Measurements from ENCODE around the gene SCARF2. TPM values are rescaled to one million over a fixed set of nuclear protein-coding genes. Genes with fewer than 3 reads are reported as not detected.
"Not testable (repeated sequence)": the region's sequence is repeated elsewhere in the genome, so short reads cannot be mapped to it uniquely, and the experiment has no call there.

SCARF2 gene
- polyA plus RNA-seq, 6 donors from 2014 or later, result 0.25 to 0.64 (median 0.36) TPM; not detected in 2

- Mint-ChIP-seq H3K9me3 (no peaks in the 10 kb centered on the region), H3K27ac (no peak overlapping the region), H3K27me3 (peaks cover 25 to 52% (median 39%) of the 10 kb centered on the region in 3 donors), H3K36me3 (no peaks in the 10 kb centered on the region), H3K4me3 (peak overlapping the region in 3 of 8 donors; percentile 21 to 71 (median 66)), H3K4me1 (peaks cover 17 to 22% (median 19%) of the 10 kb centered on the region in 3 donors)
- ATAC-seq (ENCODE audit: low read depth in 2 of 2) (no peak), DNase-seq (no peak)
These were observed 11.9 kb downstream of the SCARF2 start for GRCh38 chr22:20425566-20426258.

- H3K4me1 Mint-ChIP-seq, result peaks cover 12 to 19% (median 18%) of the 10 kb centered on the region in 3 donors
- peaks cover 22 to 52% (median 39%) of the 10 kb centered on the region in 3 donors for H3K27me3 Mint-ChIP-seq
- ATAC-seq (ENCODE audit: low read depth in 2 of 2) (peak in 1 of 2 donors; percentile 9), DNase-seq (no peak)
- H3K4me3 Mint-ChIP-seq, result peak overlapping the region in 6 of 8 donors; percentile 20 to 82 (median 50)
- no peaks in the 10 kb centered on the region for H3K9me3 Mint-ChIP-seq
- no peak overlapping the region for H3K27ac Mint-ChIP-seq
- H3K36me3 Mint-ChIP-seq, result no peaks in the 10 kb centered on the region
These were observed 12.6 kb downstream of the SCARF2 start for GRCh38 chr22:20424932-20425565.

- H3K4me3 Mint-ChIP-seq, result peak overlapping the region in 5 of 8 donors; percentile 47 to 71 (median 67)
- H3K4me1 Mint-ChIP-seq, result peaks cover 12 to 19% (median 15%) of the 10 kb centered on the region in 3 donors
- DNase-seq, result no peak
- H3K36me3 Mint-ChIP-seq, result no peaks in the 10 kb centered on the region
- no peak overlapping the region for H3K27ac Mint-ChIP-seq
- no peaks in the 10 kb centered on the region for H3K9me3 Mint-ChIP-seq
- peaks cover 20 to 52% (median 39%) of the 10 kb centered on the region in 3 donors for H3K27me3 Mint-ChIP-seq
- ATAC-seq (ENCODE audit: low read depth in 2 of 2), result no peak
These were observed 13.1 kb downstream of the SCARF2 start for GRCh38 chr22:20424568-20424931.

GRCh38 chr22:20423906-20424551 is 13.6 kb downstream of the SCARF2 start:
- DNase-seq (no peak), ATAC-seq (ENCODE audit: low read depth in 2 of 2) (no peak)
- no peak overlapping the region for H3K27ac Mint-ChIP-seq
- no peaks in the 10 kb centered on the region for H3K36me3 Mint-ChIP-seq
- H3K4me1 Mint-ChIP-seq, result peaks cover 10 to 17% (median 14%) of the 10 kb centered on the region in 3 donors
- H3K27me3 Mint-ChIP-seq, result peaks cover 16 to 49% (median 36%) of the 10 kb centered on the region in 3 donors
- H3K4me3 Mint-ChIP-seq, result peak overlapping the region in 6 of 8 donors; percentile 12 to 71 (median 57)
- H3K9me3 Mint-ChIP-seq, result no peaks in the 10 kb centered on the region

GRCh38 chr22:20423008-20423905 is 14.4 kb downstream of the SCARF2 start:
- Mint-ChIP-seq H3K27me3 (peaks cover 13 to 43% (median 28%) of the 10 kb centered on the region in 3 donors), H3K9me3 (no peaks in the 10 kb centered on the region), H3K4me3 (peak overlapping the region in 5 of 8 donors; percentile 6 to 79 (median 9)), H3K4me1 (peaks cover 5 to 14% (median 8%) of the 10 kb centered on the region in 3 donors), H3K27ac (peak overlapping the region in 2 of 6 donors; percentile 30 to 31), H3K36me3 (no peaks in the 10 kb centered on the region)
- DNase-seq, result no peak
- no peak for ATAC-seq (ENCODE audit: low read depth in 2 of 2)

- Mint-ChIP-seq H3K27me3 (peaks cover 10 to 35% (median 20%) of the 10 kb centered on the region in 3 donors), H3K27ac (peak overlapping the region in 1 of 6 donors; percentile 31), H3K9me3 (no peaks in the 10 kb centered on the region), H3K4me1 (peaks cover 5 to 13% (median 8%) of the 10 kb centered on the region in 3 donors), H3K36me3 (no peaks in the 10 kb centered on the region), H3K4me3 (no peak overlapping the region)
- ATAC-seq (ENCODE audit: low read depth in 2 of 2) (no peak), DNase-seq (no peak)
These were observed 15.2 kb downstream of the SCARF2 start for GRCh38 chr22:20422271-20423007.

- ATAC-seq (ENCODE audit: low read depth in 2 of 2) (no peak), DNase-seq (no peak)
- Mint-ChIP-seq H3K9me3 (no peaks in the 10 kb centered on the region), H3K27me3 (peaks cover 4 to 25% (median 12%) of the 10 kb centered on the region in 3 donors), H3K27ac (no peak overlapping the region), H3K4me1 (peaks cover 4 to 7% (median 5%) of the 10 kb centered on the region in 3 donors), H3K36me3 (no peaks in the 10 kb centered on the region), H3K4me3 (no peak overlapping the region)
These were observed 16.1 kb downstream of the SCARF2 start for GRCh38 chr22:20421507-20421874.

GRCh38 chr22:20420157-20420842 is 17.3 kb downstream of the SCARF2 start:
- no peak for ATAC-seq (ENCODE audit: low read depth in 2 of 2)
- no peak for DNase-seq
- H3K27me3 Mint-ChIP-seq, result peaks cover 4 to 22% (median 12%) of the 10 kb centered on the region in 3 donors
- H3K4me3 Mint-ChIP-seq, result no peak overlapping the region
- H3K27ac Mint-ChIP-seq, result no peak overlapping the region
- H3K4me1 Mint-ChIP-seq, result peaks cover 4 to 7% (median 5%) of the 10 kb centered on the region in 3 donors
- no peaks in the 10 kb centered on the region for H3K9me3 Mint-ChIP-seq
- no peaks in the 10 kb centered on the region for H3K36me3 Mint-ChIP-seq

- H3K27me3 Mint-ChIP-seq, result peaks cover 4 to 16% (median 12%) of the 10 kb centered on the region in 3 donors
- H3K27ac Mint-ChIP-seq, result no peak overlapping the region
- peaks cover 0 to 7% (median 4%) of the 10 kb centered on the region in 3 donors for H3K4me1 Mint-ChIP-seq
- DNase-seq, result no peak
- H3K36me3 Mint-ChIP-seq, result no peaks in the 10 kb centered on the region
- ATAC-seq (ENCODE audit: low read depth in 2 of 2), result no peak
- H3K4me3 Mint-ChIP-seq, result no peak overlapping the region
- no peaks in the 10 kb centered on the region for H3K9me3 Mint-ChIP-seq
These were observed 18.0 kb downstream of the SCARF2 start for GRCh38 chr22:20419664-20419951.

GRCh38 chr22:20418211-20418788 is 19.3 kb downstream of the SCARF2 start:
- Mint-ChIP-seq H3K4me3 (peak overlapping the region; percentile 52 to 81 (median 62)), H3K4me1 (peaks cover 0 to 3% (median 0%) of the 10 kb centered on the region in 3 donors), H3K9me3 (no peaks in the 10 kb centered on the region), H3K36me3 (no peaks in the 10 kb centered on the region), H3K27me3 (peaks cover 0 to 5% (median 5%) of the 10 kb centered on the region in 3 donors), H3K27ac (peak overlapping the region in 2 of 6 donors; percentile 19 to 56)
- DNase-seq (peak; percentile 70), ATAC-seq (ENCODE audit: low read depth in 2 of 2) (peak; percentile 76 to 81)

GRCh38 chr22:20415699-20416098 is 21.9 kb downstream of the SCARF2 start:
- H3K4me1 Mint-ChIP-seq; H3K9me3 Mint-ChIP-seq; H3K27ac Mint-ChIP-seq; ATAC-seq (ENCODE audit: low read depth in 2 of 2); DNase-seq; H3K36me3 Mint-ChIP-seq; H3K27me3 Mint-ChIP-seq; H3K4me3 Mint-ChIP-seq: not testable (repeated sequence)

- not testable (repeated sequence) for ATAC-seq (ENCODE audit: low read depth in 2 of 2); H3K36me3 Mint-ChIP-seq; H3K4me3 Mint-ChIP-seq; H3K27ac Mint-ChIP-seq; H3K9me3 Mint-ChIP-seq; DNase-seq; H3K27me3 Mint-ChIP-seq; H3K4me1 Mint-ChIP-seq
These were observed 22.4 kb downstream of the SCARF2 start for GRCh38 chr22:20415241-20415640.

Measured in naive B cell (primary cell).